Lower leg skin (tissue), 3 donors: ENCODE measurements around the gene CIZ1.

Experiments
- CTCF ChIP-seq, 3 donors: fragments of 450-650 bp; IDR thresholded peaks; one replicate each; pipeline ENCODE4 v1.5.1; 2016; ENCODE audit warnings: antibody characterized with exemption in 3 of 3, mild to moderate bottlenecking in 3 of 3, moderate library complexity in 2 of 3
- POLR2A ChIP-seq, 2 donors: fragments of 450-650 bp; IDR thresholded peaks; one replicate each; pipeline ENCODE4 v1.6.1; 2016 to 2017; ENCODE audit warnings: antibody characterized with exemption in 2 of 2, mild to moderate bottlenecking in 1 of 2, moderate library complexity in 1 of 2

- TF ChIP-seq POLR2A (IDR thresholded peaks at IDR 0.05): no peak
- TF ChIP-seq CTCF (IDR thresholded peaks at IDR 0.05): no peak
Measured at GRCh38 chr9:128218518-128219389, 27.4 kb upstream of the CIZ1 start.
